Ovary (tissue), 3 donors: ENCODE measurements around the gene ACTR5.

Source experiments
- EP300 ChIP-seq: sonication (generic); formaldehyde crosslinking; IDR thresholded peaks from one replicate; pipeline ENCODE4 v1.6.1; 2017; ENCODE audit warnings: antibody characterized with exemption
- TF ChIP-seq, protein P1 (sequence below), 3 donors: fragments of 450-650 bp in 2 of 3; fragments of 200-600 bp in 1 of 3; IDR thresholded peaks; one replicate each; pipeline versions ENCODE4 v1.5.1 to v1.8.0; 2016 to 2022; ENCODE audit warnings: antibody characterized with exemption in 3 of 3, mild to moderate bottlenecking in 1 of 3
- donor health status: DM: no; HTN: no; CAD: no.

DNA sequence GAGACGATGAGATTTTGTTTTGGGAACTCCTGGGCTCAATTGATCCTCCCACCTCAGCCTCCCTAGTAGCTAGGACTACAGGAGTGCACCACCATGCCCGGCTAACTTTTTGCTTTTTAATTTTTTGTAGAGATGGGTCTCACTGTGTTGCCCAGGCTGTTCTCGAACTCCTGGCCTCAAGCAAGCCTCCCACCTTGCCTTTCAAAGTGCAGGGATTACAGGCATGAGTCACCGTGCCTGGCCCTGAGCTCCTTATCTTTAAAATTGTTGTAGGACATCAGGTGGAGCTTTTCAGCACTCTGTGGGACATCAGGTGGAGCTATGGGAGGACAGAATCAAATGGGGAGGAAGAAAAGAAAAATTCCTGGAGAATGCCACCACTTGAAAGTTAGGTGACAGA is 12.7 kb downstream of the ACTR5 start:
- TF ChIP-seq, protein P1, sequence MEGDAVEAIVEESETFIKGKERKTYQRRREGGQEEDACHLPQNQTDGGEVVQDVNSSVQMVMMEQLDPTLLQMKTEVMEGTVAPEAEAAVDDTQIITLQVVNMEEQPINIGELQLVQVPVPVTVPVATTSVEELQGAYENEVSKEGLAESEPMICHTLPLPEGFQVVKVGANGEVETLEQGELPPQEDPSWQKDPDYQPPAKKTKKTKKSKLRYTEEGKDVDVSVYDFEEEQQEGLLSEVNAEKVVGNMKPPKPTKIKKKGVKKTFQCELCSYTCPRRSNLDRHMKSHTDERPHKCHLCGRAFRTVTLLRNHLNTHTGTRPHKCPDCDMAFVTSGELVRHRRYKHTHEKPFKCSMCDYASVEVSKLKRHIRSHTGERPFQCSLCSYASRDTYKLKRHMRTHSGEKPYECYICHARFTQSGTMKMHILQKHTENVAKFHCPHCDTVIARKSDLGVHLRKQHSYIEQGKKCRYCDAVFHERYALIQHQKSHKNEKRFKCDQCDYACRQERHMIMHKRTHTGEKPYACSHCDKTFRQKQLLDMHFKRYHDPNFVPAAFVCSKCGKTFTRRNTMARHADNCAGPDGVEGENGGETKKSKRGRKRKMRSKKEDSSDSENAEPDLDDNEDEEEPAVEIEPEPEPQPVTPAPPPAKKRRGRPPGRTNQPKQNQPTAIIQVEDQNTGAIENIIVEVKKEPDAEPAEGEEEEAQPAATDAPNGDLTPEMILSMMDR (IDR thresholded peaks at IDR 0.05) = no peak
- TF ChIP-seq EP300 = no peak
